SK-N-SH (cell line): ENCODE data around the gene IFI6.

Experiments
- EZH2phosphoT487 ChIP-seq: fragments of 200-600 bp; sonication (generic); IDR thresholded peaks from 2 replicates; pipeline ENCODE4 v1.6.1; 2017; ENCODE audit warnings: low read depth, mixed run types, mild to moderate bottlenecking, antibody characterized with exemption, moderate library complexity, borderline replicate concordance
- TF ChIP-seq, protein P1 (sequence below): fragments of 200-600 bp; sonication (generic); IDR thresholded peaks from 2 replicates; pipeline ENCODE4 v1.6.1; 2017; ENCODE audit warnings: antibody characterized with exemption, mild to moderate bottlenecking, moderate library complexity
- TF ChIP-seq, protein P2 (sequence below): IDR thresholded peaks from 2 replicates; pipeline ENCODE4; 2012

DNA sequence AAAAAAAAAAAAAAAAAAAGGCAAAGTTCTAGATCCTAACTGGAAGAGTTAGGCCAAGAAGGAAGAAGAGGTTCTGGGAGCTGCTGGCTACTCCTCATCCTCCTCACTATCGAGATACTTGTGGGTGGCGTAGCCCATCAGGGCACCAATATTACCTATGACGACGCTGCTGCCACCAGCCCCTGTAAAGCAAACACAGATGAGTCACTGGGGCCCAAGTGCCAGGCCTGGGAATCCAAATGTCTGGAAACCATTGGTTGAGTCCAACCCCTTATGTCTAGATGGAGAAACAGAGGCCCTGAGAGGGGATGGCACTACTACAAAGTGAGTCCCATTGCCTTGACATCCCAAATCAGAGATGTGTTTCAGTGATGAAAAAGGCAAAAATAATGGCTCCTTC is 5.7 kb downstream of the IFI6 start:
- TF ChIP-seq EZH2phosphoT487: no peak
- TF ChIP-seq, protein P1, sequence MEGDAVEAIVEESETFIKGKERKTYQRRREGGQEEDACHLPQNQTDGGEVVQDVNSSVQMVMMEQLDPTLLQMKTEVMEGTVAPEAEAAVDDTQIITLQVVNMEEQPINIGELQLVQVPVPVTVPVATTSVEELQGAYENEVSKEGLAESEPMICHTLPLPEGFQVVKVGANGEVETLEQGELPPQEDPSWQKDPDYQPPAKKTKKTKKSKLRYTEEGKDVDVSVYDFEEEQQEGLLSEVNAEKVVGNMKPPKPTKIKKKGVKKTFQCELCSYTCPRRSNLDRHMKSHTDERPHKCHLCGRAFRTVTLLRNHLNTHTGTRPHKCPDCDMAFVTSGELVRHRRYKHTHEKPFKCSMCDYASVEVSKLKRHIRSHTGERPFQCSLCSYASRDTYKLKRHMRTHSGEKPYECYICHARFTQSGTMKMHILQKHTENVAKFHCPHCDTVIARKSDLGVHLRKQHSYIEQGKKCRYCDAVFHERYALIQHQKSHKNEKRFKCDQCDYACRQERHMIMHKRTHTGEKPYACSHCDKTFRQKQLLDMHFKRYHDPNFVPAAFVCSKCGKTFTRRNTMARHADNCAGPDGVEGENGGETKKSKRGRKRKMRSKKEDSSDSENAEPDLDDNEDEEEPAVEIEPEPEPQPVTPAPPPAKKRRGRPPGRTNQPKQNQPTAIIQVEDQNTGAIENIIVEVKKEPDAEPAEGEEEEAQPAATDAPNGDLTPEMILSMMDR: no peak
- TF ChIP-seq, protein P2, sequence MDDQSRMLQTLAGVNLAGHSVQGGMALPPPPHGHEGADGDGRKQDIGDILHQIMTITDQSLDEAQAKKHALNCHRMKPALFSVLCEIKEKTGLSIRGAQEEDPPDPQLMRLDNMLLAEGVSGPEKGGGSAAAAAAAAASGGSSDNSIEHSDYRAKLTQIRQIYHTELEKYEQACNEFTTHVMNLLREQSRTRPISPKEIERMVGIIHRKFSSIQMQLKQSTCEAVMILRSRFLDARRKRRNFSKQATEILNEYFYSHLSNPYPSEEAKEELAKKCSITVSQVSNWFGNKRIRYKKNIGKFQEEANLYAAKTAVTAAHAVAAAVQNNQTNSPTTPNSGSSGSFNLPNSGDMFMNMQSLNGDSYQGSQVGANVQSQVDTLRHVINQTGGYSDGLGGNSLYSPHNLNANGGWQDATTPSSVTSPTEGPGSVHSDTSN: no peak
